Measurements from ENCODE around the gene EMC8.
"Not testable (repeated sequence)": the region's sequence is repeated elsewhere in the genome, so short reads cannot be mapped to it uniquely, and the experiment has no call there.

Gene EMC8

GRCh38 chr16:85812031-85812807 lies 12.9 kb upstream of the EMC8 start:
- no peak for DNase-seq

- no peak for DNase-seq
Observed at GRCh38 chr16:85810742-85811115, 11.4 kb upstream of the EMC8 start.

DNA sequence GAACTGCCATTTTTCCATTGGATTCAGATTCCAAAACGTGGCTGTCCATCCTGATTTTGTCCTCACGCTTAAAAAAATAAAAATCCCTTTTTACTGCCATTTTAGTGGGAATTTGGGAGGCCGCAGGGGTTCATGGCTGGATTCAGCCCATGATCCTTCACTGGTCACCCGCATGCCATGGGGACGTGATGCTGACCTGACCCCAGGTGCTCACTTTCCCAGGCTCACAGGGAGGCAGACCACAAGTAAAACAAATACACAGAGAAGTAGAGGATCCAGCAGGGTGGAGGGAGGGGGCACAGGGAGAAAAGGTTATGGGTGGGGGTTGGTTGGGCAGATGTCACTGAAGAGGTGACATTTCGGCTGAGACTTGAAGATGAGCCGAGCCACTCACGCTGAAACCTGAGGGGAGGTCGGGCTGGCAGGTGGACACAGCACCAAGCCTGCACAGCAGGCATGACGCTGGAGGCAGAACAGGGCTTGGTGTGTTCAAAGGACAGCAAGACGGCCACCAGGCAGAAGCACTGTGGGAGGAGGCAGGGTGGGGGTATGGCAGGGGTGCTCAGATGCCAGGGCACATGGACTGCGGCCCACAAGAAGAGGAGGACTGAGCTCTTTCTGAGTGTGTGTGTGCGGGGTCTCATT lies 10.9 kb upstream of the EMC8 start:
- no peak for DNase-seq

GRCh38 chr16:85809645-85810044 lies 10.3 kb upstream of the EMC8 start:
- no peak for DNase-seq

GRCh38 chr16:85808926-85809325 lies 9.6 kb upstream of the EMC8 start:
- no peak for DNase-seq

DNA sequence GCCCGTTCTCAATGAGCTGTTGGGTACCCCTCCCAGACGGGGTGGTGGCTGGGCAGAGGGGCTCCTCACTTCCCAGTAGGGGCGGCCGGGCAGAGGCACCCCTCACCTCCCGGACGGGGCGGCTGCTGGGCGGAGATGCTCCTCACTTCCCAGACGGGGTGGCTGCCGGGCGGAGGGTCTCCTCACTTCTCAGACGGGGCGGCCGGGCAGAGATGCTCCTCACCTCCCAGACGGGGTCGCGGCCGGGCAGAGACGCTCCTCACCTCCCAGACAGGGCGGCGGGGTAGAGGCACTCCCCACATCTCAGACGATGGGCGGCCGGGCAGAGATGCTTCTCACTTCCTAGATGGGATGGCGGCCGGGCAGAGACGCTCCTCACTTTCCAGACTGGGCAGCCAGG lies 8.8 kb upstream of the EMC8 start:
- not testable (repeated sequence) for DNase-seq

GRCh38 chr16:85807340-85807739 lies 8.0 kb upstream of the EMC8 start:
- DNase-seq, result not testable (repeated sequence)

GRCh38 chr16:85806539-85806938 lies 7.2 kb upstream of the EMC8 start:
- DNase-seq, result no peak

DNA sequence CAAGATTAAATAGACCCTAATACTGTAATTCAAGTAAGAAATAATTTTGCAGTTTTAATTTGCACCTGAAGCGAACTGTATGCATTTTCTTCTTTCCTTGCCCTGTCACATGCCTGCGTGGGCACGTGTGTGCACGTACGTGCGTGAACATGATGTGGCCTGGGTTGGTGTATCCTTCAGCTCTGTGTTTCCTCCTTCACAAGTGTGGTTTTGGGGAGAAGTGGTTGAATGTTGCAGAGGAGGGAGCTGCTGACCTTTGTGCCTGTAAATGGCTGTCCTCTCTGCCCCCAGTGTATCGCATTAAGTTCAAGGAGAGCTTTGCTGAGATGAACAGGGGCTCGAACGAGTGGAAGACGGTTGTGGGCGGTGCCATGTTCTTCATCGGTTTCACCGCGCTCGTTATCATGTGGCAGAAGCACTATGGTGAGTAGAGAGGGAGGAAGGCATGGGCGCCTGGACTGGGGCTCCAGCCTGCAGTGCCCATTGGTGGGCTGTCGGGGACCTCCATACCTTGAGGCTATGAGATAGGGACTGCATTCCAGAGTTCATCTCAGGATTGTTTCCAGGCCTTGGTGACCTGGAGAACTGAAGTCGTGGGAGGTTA lies 6.2 kb upstream of the EMC8 start:
- DNase-seq, result no peak

GRCh38 chr16:85803570-85803969 lies 4.2 kb upstream of the EMC8 start:
- no peak for DNase-seq

DNA sequence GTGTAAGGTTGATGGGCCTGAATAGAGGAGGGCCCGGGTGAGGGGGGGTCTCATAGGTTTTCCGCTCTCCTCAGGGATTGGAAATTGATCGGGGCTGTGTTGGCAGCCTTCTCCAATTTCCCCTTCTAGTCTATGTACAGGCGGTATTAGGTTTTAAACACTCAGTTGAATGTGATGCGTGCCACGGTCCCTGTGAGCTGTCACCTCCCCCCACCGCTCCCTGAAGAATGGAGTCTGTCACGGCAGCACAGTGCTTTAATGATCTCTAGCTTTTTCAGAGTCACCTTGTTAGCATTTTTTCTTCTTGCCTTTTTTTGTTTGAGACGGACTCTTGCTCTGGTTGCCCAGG lies 951 bp upstream of the EMC8 start:
- no peak for DNase-seq

- DNase-seq, result no peak
Observed at GRCh38 chr16:85798901-85799496, 345 bp downstream of the EMC8 start.

DNA sequence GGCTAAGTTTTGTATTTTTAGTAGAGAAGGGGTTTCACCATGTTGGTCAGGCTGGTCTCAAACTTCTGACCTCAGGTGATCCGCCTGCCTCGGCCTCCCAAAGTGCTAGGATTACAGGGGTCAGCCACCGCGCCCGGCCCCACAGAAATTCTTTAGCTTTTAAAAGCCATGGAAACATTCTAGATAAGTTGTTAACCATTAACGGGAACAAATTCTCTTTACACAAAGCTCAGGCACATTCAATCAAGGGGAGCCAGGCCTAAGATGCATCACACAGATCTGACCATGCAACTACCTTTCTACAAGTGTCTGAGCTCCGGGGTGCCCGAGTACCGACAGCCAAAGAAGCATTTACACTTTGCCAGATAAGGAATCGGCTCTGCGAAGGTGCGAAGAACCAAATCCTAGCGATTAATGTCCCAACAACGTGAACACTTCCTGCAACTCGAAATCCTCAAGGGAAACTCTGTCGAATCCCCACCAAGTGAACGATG lies 1.0 kb downstream of the EMC8 start:
- DNase-seq, result no peak

GRCh38 chr16:85796599-85796998 lies 2.7 kb downstream of the EMC8 start:
- no peak for DNase-seq

- DNase-seq, result no peak
Observed at GRCh38 chr16:85796152-85796551, 3.2 kb downstream of the EMC8 start.

- DNase-seq, result no peak
Observed at GRCh38 chr16:85794696-85795095, 4.6 kb downstream of the EMC8 start.

- no peak for DNase-seq
Observed at GRCh38 chr16:85793662-85794298, 5.6 kb downstream of the EMC8 start.

- DNase-seq, result no peak
Observed at GRCh38 chr16:85789773-85790172, 9.6 kb downstream of the EMC8 start.

DNA sequence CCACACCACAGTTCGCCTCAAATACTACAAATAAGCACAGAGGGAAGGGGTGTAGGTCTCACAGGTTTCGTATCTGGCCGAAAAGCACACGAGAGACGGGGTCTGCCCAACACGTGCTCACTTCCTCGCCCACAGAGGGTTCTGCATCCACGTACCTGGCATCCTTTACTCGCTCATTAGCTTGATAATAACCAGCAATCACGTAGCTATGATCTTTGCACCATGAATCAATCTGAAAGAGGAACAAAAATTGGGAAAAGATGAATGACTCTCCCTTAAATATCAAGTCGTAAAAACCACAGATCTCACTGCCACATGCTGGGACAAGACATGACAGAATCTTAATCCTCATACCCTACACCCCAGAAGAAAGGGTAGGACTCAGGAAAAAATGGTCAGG lies 10.5 kb downstream of the EMC8 start:
- DNase-seq, result no peak

- DNase-seq, result no peak
Observed at GRCh38 chr16:85785927-85786326, 13.4 kb downstream of the EMC8 start.

DNA sequence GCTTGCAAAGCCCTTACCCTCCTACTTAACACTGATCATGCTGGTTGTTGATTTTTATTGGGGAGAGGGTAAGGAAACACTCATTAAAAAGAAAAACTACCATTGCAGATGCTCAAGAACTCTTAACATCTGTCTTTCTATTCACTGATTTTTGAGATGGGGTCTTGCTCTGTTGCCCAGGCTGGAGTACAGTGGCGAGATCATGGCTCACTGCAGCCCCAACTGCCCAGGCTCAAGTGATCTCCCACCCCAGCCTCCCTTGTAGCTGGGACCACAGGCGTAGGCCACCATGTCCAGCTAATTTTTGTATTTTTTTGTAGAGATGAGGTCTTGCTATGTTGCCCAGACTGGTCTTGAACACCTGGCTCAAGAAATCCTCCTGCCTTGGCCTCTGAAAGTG lies 14.5 kb downstream of the EMC8 start:
- DNase-seq, result no peak

DNA sequence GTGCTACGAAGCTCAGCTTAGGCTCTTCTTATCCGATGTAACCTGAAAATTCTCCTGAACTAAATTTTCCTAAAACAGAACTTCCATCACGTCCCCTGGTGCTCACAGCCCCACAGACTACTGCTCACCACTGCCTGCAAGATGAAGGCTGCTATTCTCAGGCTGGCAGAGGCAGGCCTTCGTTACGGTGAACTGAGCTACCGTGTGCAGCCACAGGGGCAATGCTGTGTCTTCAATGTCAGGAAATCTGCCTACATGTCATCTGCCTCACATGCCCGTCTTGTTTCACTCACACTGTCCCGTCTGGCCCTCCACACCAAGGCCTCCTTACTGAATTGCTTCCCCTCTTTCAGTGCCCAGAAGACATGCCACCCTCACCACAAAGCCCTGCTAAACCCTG lies 15.9 kb downstream of the EMC8 start:
- DNase-seq, result no peak

GRCh38 chr16:85782451-85782850 lies 16.9 kb downstream of the EMC8 start:
- no peak for DNase-seq
